Lung (tissue), 12 donors: ENCODE results near the gene PLA2G2D. TPM values are rescaled to one million over a fixed set of nuclear protein-coding genes. Genes with fewer than 3 reads are reported as not detected.

ENCODE experiments used
- ATAC-seq: fragments of 200-7000 bp; cut with Tn5 transposase; one replicate; pipeline ENCODE4 v1.9.1; 2020; ENCODE audit warnings: moderate number of reproducible peaks; ENCODE audit not compliant: insufficient read depth, low FRiP score
- DNase-seq, 3 donors: peaks; one replicate each; pipeline ENCODE4 v3.0.0-alpha.2; 2013 to 2017
- H3K27ac ChIP-seq, 2 donors: one replicate each; pipeline ENCODE4 v1.5.1; 2013; ENCODE audit warnings: mild to moderate bottlenecking in 2 of 2, moderate library complexity in 2 of 2, control low read depth in 1 of 2, inconsistent platforms in 1 of 2, low read depth in 1 of 2, low read length in 1 of 2
- H3K27me3 ChIP-seq, 3 donors: one replicate each; pipeline ENCODE4 v1.5.1; 2013; ENCODE audit warnings: low read length in 2 of 3; ENCODE audit not compliant: control insufficient read depth in 3 of 3, insufficient read depth in 3 of 3
- H3K36me3 ChIP-seq, 4 donors: one replicate each; pipeline ENCODE4 v1.5.1; 2013; ENCODE audit warnings: low read length in 4 of 4, mild to moderate bottlenecking in 1 of 4, moderate library complexity in 1 of 4; ENCODE audit not compliant: control insufficient read depth in 4 of 4, insufficient read depth in 4 of 4
- H3K4me1 ChIP-seq, 5 donors: one replicate each; pipeline ENCODE4 v1.5.1; 2013; ENCODE audit warnings: low read length in 5 of 5, mild to moderate bottlenecking in 2 of 5, moderate library complexity in 1 of 5; ENCODE audit not compliant: control insufficient read depth in 5 of 5, insufficient read depth in 5 of 5
- H3K4me3 ChIP-seq: one replicate; pipeline ENCODE4 v1.5.1; 2013; ENCODE audit warnings: mild to moderate bottlenecking, control low read depth, moderate library complexity
- H3K9ac ChIP-seq, 2 donors: one replicate each; pipeline ENCODE4 v1.5.1; 2013; ENCODE audit warnings: low read length in 2 of 2, control low read depth in 1 of 2; ENCODE audit not compliant: insufficient read depth in 1 of 2
- H3K9me3 ChIP-seq, 4 donors: one replicate each; pipeline ENCODE4 v1.5.1; 2013; ENCODE audit warnings: low read length in 3 of 4, mild to moderate bottlenecking in 1 of 4, moderate library complexity in 1 of 4; ENCODE audit not compliant: control insufficient read depth in 4 of 4, insufficient read depth in 3 of 4
- WGBS, 2 donors: extraction: QIAGEN DNeasy Blood & Tissue Kit; methylation state at CpG; one replicate each; pipeline ENCODE4 v1.1.7; 2013; 5-methylcytosine and 5-hydroxymethylcytosine counted together
- polyA plus RNA-seq, 2 donors: library from polyadenylated mRNA; stranded (reverse); fragments of 200-250 nt; gene quantifications; one replicate each; pipeline ENCODE4 v1.2.1, GENCODE V29; 2013
- total RNA-seq, 2 donors: library from RNA; depleted of rRNA in 1 of 2; stranded (reverse); fragments of >200 nt in 1 of 2; gene quantifications; one replicate each; pipeline ENCODE4 v1.2.1, GENCODE V29; 2014 to 2021
- TF ChIP-seq, protein P1 (sequence below): IDR thresholded peaks from 2 replicates; pipeline ENCODE4 v1.5.1; 2012; ENCODE audit warnings: mild to moderate bottlenecking; ENCODE audit errors: control extremely low read depth, extremely low read depth
- donor health status: control.
- donor health status: control.
- donor health status: Bipolar disorder and iron deficiency.
- donor health status: healthy.
- donor health status: DM: yes; HTN: yes; CAD: no.

Gene PLA2G2D
- total and polyA plus RNA-seq, 4 donors: 0.06 to 0.57 (median 0.06) TPM; not detected in 1

DNA sequence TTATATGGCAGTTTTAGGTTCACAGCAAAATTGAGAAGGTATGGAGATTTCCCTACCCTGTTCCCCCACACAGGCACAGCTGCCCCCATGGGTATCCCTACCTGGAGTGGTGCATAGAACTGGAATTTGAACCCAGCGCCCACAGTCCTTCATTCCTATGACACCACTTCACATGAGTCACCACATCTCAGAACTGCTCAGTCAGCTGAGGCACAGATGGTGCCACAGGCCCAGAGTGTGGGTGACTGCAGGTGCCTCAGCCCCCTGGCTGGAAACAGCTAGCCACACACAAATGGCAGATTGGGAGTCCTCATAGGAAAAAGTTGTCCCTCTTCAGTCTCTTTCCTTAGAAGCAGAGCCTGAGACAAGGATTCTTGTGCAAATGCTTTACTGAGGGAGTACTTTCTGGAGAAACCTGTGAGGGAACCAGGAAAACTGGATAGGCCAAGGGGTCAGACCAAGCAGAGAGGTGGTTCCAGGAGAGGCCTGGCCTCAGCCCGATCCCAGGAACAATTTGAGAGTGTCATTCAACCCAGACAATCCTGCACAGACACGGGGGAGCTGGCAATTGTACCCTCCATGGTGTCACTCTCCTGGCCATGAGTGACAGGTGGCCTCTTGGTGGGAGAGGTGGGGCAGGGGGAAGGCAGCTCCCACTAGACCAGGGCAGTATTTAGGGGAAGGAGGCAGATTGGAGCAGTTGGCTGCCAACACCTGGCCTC is 6.9 kb downstream of the PLA2G2D start:
- no peaks in the 10 kb centered on the region for H3K9me3 ChIP-seq
- no peak overlapping the region for H3K9ac ChIP-seq
- no peaks in the 10 kb centered on the region for H3K36me3 ChIP-seq
- peaks cover 0 to 9% (median 0%) of the 10 kb centered on the region in 5 donors for H3K4me1 ChIP-seq
- H3K27ac ChIP-seq: no peak overlapping the region
- DNase-seq: no peak
- 82 to 88% methylated on average over 3 of the region's 3 CpGs for WGBS, 2 donors
- no peak for ATAC-seq
- TF ChIP-seq, protein P1, sequence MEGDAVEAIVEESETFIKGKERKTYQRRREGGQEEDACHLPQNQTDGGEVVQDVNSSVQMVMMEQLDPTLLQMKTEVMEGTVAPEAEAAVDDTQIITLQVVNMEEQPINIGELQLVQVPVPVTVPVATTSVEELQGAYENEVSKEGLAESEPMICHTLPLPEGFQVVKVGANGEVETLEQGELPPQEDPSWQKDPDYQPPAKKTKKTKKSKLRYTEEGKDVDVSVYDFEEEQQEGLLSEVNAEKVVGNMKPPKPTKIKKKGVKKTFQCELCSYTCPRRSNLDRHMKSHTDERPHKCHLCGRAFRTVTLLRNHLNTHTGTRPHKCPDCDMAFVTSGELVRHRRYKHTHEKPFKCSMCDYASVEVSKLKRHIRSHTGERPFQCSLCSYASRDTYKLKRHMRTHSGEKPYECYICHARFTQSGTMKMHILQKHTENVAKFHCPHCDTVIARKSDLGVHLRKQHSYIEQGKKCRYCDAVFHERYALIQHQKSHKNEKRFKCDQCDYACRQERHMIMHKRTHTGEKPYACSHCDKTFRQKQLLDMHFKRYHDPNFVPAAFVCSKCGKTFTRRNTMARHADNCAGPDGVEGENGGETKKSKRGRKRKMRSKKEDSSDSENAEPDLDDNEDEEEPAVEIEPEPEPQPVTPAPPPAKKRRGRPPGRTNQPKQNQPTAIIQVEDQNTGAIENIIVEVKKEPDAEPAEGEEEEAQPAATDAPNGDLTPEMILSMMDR: no peak
- peaks cover 0 to 11% (median 0%) of the 10 kb centered on the region in 3 donors for H3K27me3 ChIP-seq
- H3K4me3 ChIP-seq: no peak overlapping the region

DNA sequence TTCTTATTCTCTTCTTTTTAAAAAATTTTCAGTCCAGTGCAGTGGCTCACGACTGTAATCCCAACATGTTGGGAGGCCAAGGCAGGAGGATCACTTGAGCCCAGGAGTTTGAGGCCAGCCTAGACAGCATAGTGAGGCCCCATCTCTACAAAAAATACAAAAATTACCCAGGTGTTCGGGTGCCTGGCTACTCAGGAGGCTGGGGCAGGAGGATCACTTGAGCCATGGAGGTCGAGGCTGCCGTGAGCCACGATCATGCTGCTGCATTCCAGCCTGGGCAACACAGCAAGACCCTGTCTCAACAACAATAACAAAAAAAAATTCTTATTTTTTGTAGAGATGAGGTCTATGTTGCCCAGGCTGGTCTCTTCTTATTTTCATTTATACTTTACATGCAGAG is 7.9 kb downstream of the PLA2G2D start:
- no peak for ATAC-seq
- WGBS, 2 donors: 95 to 96% methylated on average over 5 of the region's 5 CpGs
- no peak for DNase-seq
- no peak overlapping the region for H3K9ac ChIP-seq
- no peaks in the 10 kb centered on the region for H3K36me3 ChIP-seq
- TF ChIP-seq, protein P1: no peak
- H3K27me3 ChIP-seq: peaks cover 0 to 13% (median 0%) of the 10 kb centered on the region in 3 donors
- H3K4me1 ChIP-seq: peaks cover 0 to 9% (median 0%) of the 10 kb centered on the region in 5 donors
- H3K9me3 ChIP-seq: no peaks in the 10 kb centered on the region
- no peak overlapping the region for H3K4me3 ChIP-seq
- no peak overlapping the region for H3K27ac ChIP-seq

DNA sequence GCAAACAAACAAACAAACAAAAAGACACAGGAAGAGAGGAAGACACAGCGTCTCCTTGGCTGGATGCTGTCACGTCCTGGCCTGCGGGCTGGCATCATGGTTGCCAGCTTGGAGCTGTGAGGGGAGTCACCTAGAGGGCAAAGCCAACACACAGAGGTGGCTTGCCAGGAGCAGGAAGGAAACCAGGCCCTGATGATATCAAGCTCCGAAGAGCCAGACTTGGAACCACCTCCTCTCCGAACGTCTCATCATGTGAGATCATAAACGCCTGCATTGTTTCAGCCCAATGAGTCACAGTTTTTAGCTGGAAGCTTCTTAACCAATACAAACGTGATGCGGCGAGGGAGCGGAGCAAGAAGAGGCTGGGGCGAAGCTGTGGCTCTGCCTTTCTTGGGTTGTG is 8.7 kb downstream of the PLA2G2D start:
- no peaks in the 10 kb centered on the region for H3K36me3 ChIP-seq
- no peak overlapping the region for H3K27ac ChIP-seq
- no peak for DNase-seq
- ATAC-seq: no peak
- peaks cover 0 to 13% (median 0%) of the 10 kb centered on the region in 3 donors for H3K27me3 ChIP-seq
- H3K9me3 ChIP-seq: no peaks in the 10 kb centered on the region
- no peak overlapping the region for H3K4me3 ChIP-seq
- peaks cover 0 to 9% (median 0%) of the 10 kb centered on the region in 5 donors for H3K4me1 ChIP-seq
- no peak overlapping the region for H3K9ac ChIP-seq
- WGBS, 2 donors: 70 to 74% methylated on average over 12 of the region's 12 CpGs
- TF ChIP-seq, protein P1: no peak
